ENCODE results near the gene UBE3A.

UBE3A gene

GRCh38 chr15:25327686-25328085 is 111.1 kb downstream of the UBE3A start:
- DNase-seq = no peak

GRCh38 chr15:25325187-25325586 is 113.6 kb downstream of the UBE3A start:
- DNase-seq = no peak

GRCh38 chr15:25323420-25323819 is 115.4 kb downstream of the UBE3A start:
- no peak for DNase-seq

DNA sequence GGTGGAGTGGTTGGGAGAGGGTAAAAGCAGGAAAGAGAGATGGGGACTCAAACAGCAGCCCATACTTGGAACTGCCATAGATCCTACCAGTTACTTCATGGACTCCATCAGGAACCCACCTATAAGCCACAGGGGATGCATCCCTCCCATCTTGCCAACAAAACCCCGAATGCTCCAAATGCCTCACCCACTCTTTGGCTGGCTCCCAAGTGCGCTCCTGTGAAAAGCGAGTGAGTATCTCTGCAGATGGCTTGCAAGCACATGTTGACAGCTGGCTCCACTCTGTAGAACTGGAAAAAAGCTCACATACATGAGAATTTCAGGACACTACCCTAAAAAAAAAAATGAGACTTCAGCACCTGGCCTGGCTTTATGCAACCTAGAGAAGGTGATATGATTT is 151.0 kb downstream of the UBE3A start:
- DNase-seq = no peak
